ENCODE data around the gene PCDHB5. TPM values are rescaled to one million over a fixed set of nuclear protein-coding genes. Genes with fewer than 3 reads are reported as not detected.

The PCDHB5 gene
- total RNA-seq, result 0.84 and 0.89 TPM in 2 replicates

GRCh38 chr5:141135030-141135717 lies at the start of gene PCDHB5:
Gene PCDHB5 (plus strand): TSS chr5:141135206. CDS start chr5:141135435, 229 bp downstream.

GRCh38 chr5:141094481-141095262 lies 40.3 kb upstream of the PCDHB5 start, which contains the start of gene PCDHB2:
Gene PCDHB2 (plus strand): TSS chr5:141094615. CDS start chr5:141094791, 176 bp downstream.

GRCh38 chr5:141100243-141100805 lies 34.7 kb upstream of the PCDHB5 start, which contains the start of gene PCDHB3:
Gene PCDHB3 (plus strand): TSS chr5:141100473. CDS start chr5:141100650, 177 bp downstream.

GRCh38 chr5:141121563-141121962 lies 13.4 kb upstream of the PCDHB5 start, which contains the start of gene PCDHB4:
Gene PCDHB4 (plus strand): TSS chr5:141121818. CDS start chr5:141121999, 181 bp downstream.

GRCh38 chr5:141149812-141150211 lies 14.8 kb downstream of the PCDHB5 start, which contains the start of gene PCDHB6:
Gene PCDHB6 (plus strand): TSS chr5:141150057. CDS start chr5:141150258, 201 bp downstream.

GRCh38 chr5:141172381-141173204 lies 37.6 kb downstream of the PCDHB5 start, which contains the start of gene PCDHB7:
Gene PCDHB7 (plus strand): TSS chr5:141172644. CDS start chr5:141172836, 192 bp downstream.

GRCh38 chr5:141177577-141178191 lies 42.7 kb downstream of the PCDHB5 start, which contains the start of gene PCDHB8:
Gene PCDHB8 (plus strand): TSS chr5:141177790. CDS start chr5:141178035, 245 bp downstream.

GRCh38 chr5:141182248-141182647 lies 47.2 kb downstream of the PCDHB5 start, which contains the start of gene PCDHB16:
Gene PCDHB16 (plus strand): TSS chr5:141182387. CDS start chr5:141182560, 173 bp downstream.

GRCh38 chr5:141186897-141187512 lies 52.0 kb downstream of the PCDHB5 start, which contains the start of gene PCDHB9:
Gene PCDHB9 (plus strand): TSS chr5:141187161. CDS start chr5:141187319, 158 bp downstream.

Other genes starting within 250 kb of the PCDHB5 start
- not detected in 2 replicates for gene PCDHAC1, start 208.9 kb upstream of the PCDHB5 start, total RNA-seq
- gene PCDHAC2, start 168.7 kb upstream of the PCDHB5 start, total RNA-seq, result not detected in 2 replicates
- gene PCDHB1, start 83.8 kb upstream of the PCDHB5 start, total RNA-seq, result not detected in 2 replicates
- gene PCDHB2, start 40.6 kb upstream of the PCDHB5 start, total RNA-seq, result 0.34 and 0.45 TPM in 2 replicates
- 0.15 and 0.17 TPM in 2 replicates for gene PCDHB3, start 34.7 kb upstream of the PCDHB5 start, total RNA-seq
- not detected in 2 replicates for gene PCDHB4, start 13.4 kb upstream of the PCDHB5 start, total RNA-seq
- gene PCDHB6, start 14.9 kb downstream of the PCDHB5 start, total RNA-seq, result not detected in 2 replicates
- gene PCDHB7, start 37.4 kb downstream of the PCDHB5 start, total RNA-seq, result 0.15 and 0.17 TPM in 2 replicates
- gene PCDHB8, start 42.6 kb downstream of the PCDHB5 start, total RNA-seq, result not detected in 2 replicates
- under 0.01 TPM in 1 of 2 replicates, not detected in the other for gene PCDHB16, start 47.2 kb downstream of the PCDHB5 start, total RNA-seq
- not detected in 2 replicates for gene PCDHB9, start 52.0 kb downstream of the PCDHB5 start, total RNA-seq
- gene PCDHB10, start 57.1 kb downstream of the PCDHB5 start, total RNA-seq, result under 0.01 and 0.15 TPM in 2 replicates
- gene PCDHB11, start 64.4 kb downstream of the PCDHB5 start, total RNA-seq, result under 0.01 TPM in 2 replicates
- gene PCDHB12, start 73.5 kb downstream of the PCDHB5 start, total RNA-seq, result not detected in 2 replicates
- under 0.01 TPM in 2 replicates for gene PCDHB13, start 78.7 kb downstream of the PCDHB5 start, total RNA-seq
- under 0.01 TPM in 1 of 2 replicates, not detected in the other for gene PCDHB14, start 88.1 kb downstream of the PCDHB5 start, total RNA-seq
- gene PCDHB15, start 110.2 kb downstream of the PCDHB5 start, total RNA-seq, result 0.15 and 0.17 TPM in 2 replicates
- not detected in 2 replicates for gene SLC25A2, start 168.8 kb downstream of the PCDHB5 start, total RNA-seq
- gene TAF7, start 185.6 kb downstream of the PCDHB5 start, total RNA-seq, result 31.8 and 38.5 TPM in 2 replicates
- under 0.01 and 0.15 TPM in 2 replicates for gene PCDHGA1, start 195.3 kb downstream of the PCDHB5 start, total RNA-seq
- 0.50 and 0.59 TPM in 2 replicates for gene PCDHGA2, start 203.6 kb downstream of the PCDHB5 start, total RNA-seq
- 0.15 and 0.34 TPM in 2 replicates for gene PCDHGA3, start 208.6 kb downstream of the PCDHB5 start, total RNA-seq
- 0.30 and 0.34 TPM in 2 replicates for gene PCDHGB1, start 214.9 kb downstream of the PCDHB5 start, total RNA-seq
- gene PCDHGA4, start 219.8 kb downstream of the PCDHB5 start, total RNA-seq, result 1.0 and 1.3 TPM in 2 replicates
- gene PCDHGB2, start 224.8 kb downstream of the PCDHB5 start, total RNA-seq, result 0.50 and 0.59 TPM in 2 replicates
- gene PCDHGA5, start 229.0 kb downstream of the PCDHB5 start, total RNA-seq, result 0.15 and 0.34 TPM in 2 replicates
- 0.45 and 0.50 TPM in 2 replicates for gene PCDHGB3, start 235.0 kb downstream of the PCDHB5 start, total RNA-seq
- 0.67 and 1.0 TPM in 2 replicates for gene PCDHGA6, start 238.7 kb downstream of the PCDHB5 start, total RNA-seq
- gene PCDHGA7, start 247.5 kb downstream of the PCDHB5 start, total RNA-seq, result 0.50 and 0.89 TPM in 2 replicates